KMS-11 (cell line): Measurements from ENCODE around the gene PGAP2.

Source experiments
- H2AFZ ChIP-seq: fragments of 200-600 bp; sonication (generic); 2 replicates; pipeline ENCODE4 v1.6.1; 2016; ENCODE audit warnings: antibody characterized with exemption, mixed run types, low read depth
- H3K27ac ChIP-seq: fragments of 200-600 bp; sonication (generic); 2 replicates; pipeline ENCODE4 v1.6.1; 2016; ENCODE audit warnings: mild to moderate bottlenecking, mixed run types
- H3K27me3 ChIP-seq: fragments of 200-600 bp; sonication (generic); 2 replicates; pipeline ENCODE4 v1.6.1; 2017; ENCODE audit warnings: mild to moderate bottlenecking, low read depth, mixed run types, moderate library complexity; ENCODE audit not compliant: insufficient read depth
- H3K36me3 ChIP-seq: fragments of 200-600 bp; sonication (generic); 2 replicates; pipeline ENCODE4 v1.6.1; 2017; ENCODE audit warnings: mild to moderate bottlenecking, mixed run types; ENCODE audit not compliant: insufficient read depth
- H3K4me1 ChIP-seq: fragments of 200-600 bp; sonication (generic); 2 replicates; pipeline ENCODE4 v1.6.1; 2016; ENCODE audit warnings: mild to moderate bottlenecking, low read depth, mixed run types; ENCODE audit not compliant: poor library complexity, severe bottlenecking
- H3K4me2 ChIP-seq: fragments of 200-600 bp; sonication (generic); 2 replicates; pipeline ENCODE4 v1.7.0; 2016; ENCODE audit warnings: mild to moderate bottlenecking, mixed run types
- H3K4me3 ChIP-seq: fragments of 200-600 bp; sonication (generic); IDR thresholded peaks from 2 replicates; pipeline ENCODE4 v1.6.1; 2017; ENCODE audit warnings: low read depth, low read length, mixed read lengths; ENCODE audit not compliant: insufficient read depth
- H3K79me2 ChIP-seq: fragments of 200-600 bp; sonication (generic); 2 replicates; pipeline ENCODE4 v1.6.1; 2016; ENCODE audit warnings: low read depth, mixed run types; ENCODE audit not compliant: insufficient read depth
- H3K9ac ChIP-seq: fragments of 200-600 bp; sonication (generic); 2 replicates; pipeline ENCODE4 v1.6.1; 2016; ENCODE audit warnings: mild to moderate bottlenecking, mixed run types
- H4K20me1 ChIP-seq: fragments of 200-600 bp; sonication (generic); 2 replicates; pipeline ENCODE4 v1.6.1; 2016; ENCODE audit warnings: mild to moderate bottlenecking, mixed run types; ENCODE audit not compliant: insufficient read depth
- CTCF ChIP-seq: fragments of 200-600 bp; sonication (generic); conservative IDR thresholded peaks from 2 replicates; pipeline ENCODE4 v1.6.1; 2017; ENCODE audit warnings: low read depth, mild to moderate bottlenecking, antibody characterized with exemption, low read length, moderate library complexity, mixed read lengths

PGAP2 gene

GRCh38 chr11:3796002-3796311 is 12.4 kb upstream of the PGAP2 start:
- H3K9ac ChIP-seq = no peak overlapping the region
- H2AFZ ChIP-seq = no peak overlapping the region
- 0 out of 2 replicates have a peak overlapping the region, but pooled peaks have one; percentile 85 for H3K27ac ChIP-seq
- no peaks in the 10 kb centered on the region for H3K27me3 ChIP-seq
- no peak overlapping the region for H3K4me3 ChIP-seq
- H3K79me2 ChIP-seq = peaks cover 63% of the 10 kb centered on the region
- H4K20me1 ChIP-seq = 0 out of 2 replicates have a peak, but pooled peaks cover 4% of the 10 kb centered on the region
- H3K4me1 ChIP-seq = peaks cover 13% of the 10 kb centered on the region
- peak overlapping the region; percentile 98 for H3K4me2 ChIP-seq
- TF ChIP-seq CTCF = no peak
- no peaks in the 10 kb centered on the region for H3K36me3 ChIP-seq

GRCh38 chr11:3796346-3796745 is 12.0 kb upstream of the PGAP2 start:
- Histone ChIP-seq H3K4me3 (no peak overlapping the region), H3K27me3 (no peaks in the 10 kb centered on the region), H3K9ac (peak overlapping the region; percentile 95; the same call in 1 of the 2 replicates), H3K27ac (0 out of 2 replicates have a peak overlapping the region, but pooled peaks have one; percentile 85), H3K79me2 (peaks cover 59% of the 10 kb centered on the region), H3K4me2 (peak overlapping the region; percentile 98), H4K20me1 (0 out of 2 replicates have a peak, but pooled peaks cover 4% of the 10 kb centered on the region), H2AFZ (no peak overlapping the region), H3K36me3 (no peaks in the 10 kb centered on the region), H3K4me1 (peaks cover 13% of the 10 kb centered on the region)
- TF ChIP-seq CTCF = no peak

GRCh38 chr11:3796801-3797328 is 11.5 kb upstream of the PGAP2 start:
- Histone ChIP-seq H3K36me3 (no peaks in the 10 kb centered on the region), H4K20me1 (0 out of 2 replicates have a peak, but pooled peaks cover 4% of the 10 kb centered on the region), H3K4me1 (peaks cover 13% of the 10 kb centered on the region), H3K9ac (peak overlapping the region; percentile 95), H3K27ac (peak overlapping the region; percentile 85), H3K4me3 (no peak overlapping the region), H2AFZ (peak overlapping the region; percentile 83), H3K27me3 (no peaks in the 10 kb centered on the region), H3K4me2 (peak overlapping the region; percentile 98), H3K79me2 (peaks cover 54% of the 10 kb centered on the region)
- no peak for TF ChIP-seq CTCF

GRCh38 chr11:3797329-3798090 is 10.8 kb upstream of the PGAP2 start, which contains the start of gene NUP98:
Gene NUP98, minus strand, starts transcription at chr11:3797554. Its CDS starts 15,437 bp downstream, at chr11:3782117.
- Histone ChIP-seq H3K27ac (peak within 1 kb of the TSS; percentile 90), H3K4me2 (peak within 1 kb of the TSS; percentile 98), H3K79me2 (peaks cover 47% of the 10 kb centered on the region), H4K20me1 (0 out of 2 replicates have a peak, but pooled peaks cover 4% of the 10 kb centered on the region), H3K36me3 (no peaks in the 10 kb centered on the region), H3K27me3 (no peaks in the 10 kb centered on the region), H3K4me1 (peaks cover 13% of the 10 kb centered on the region), H3K9ac (peak within 1 kb of the TSS; percentile 95), H3K4me3 (no peak within 1 kb of the TSS), H2AFZ (peak within 1 kb of the TSS; percentile 95)
- TF ChIP-seq CTCF = no peak
